GM19463 (cell line): ENCODE measurements around the gene COX8C.

Experiments used
- ATAC-seq: cut with Tn5 transposase; IDR thresholded peaks from one replicate; pipeline ENCODE4 v1.9.1; 2021; ENCODE audit warnings: mild to moderate bottlenecking, moderate library complexity; ENCODE audit not compliant: unreplicated experiment

COX8C gene

GRCh38 chr14:93346926-93347721, at the start of gene COX8C:
COX8C (plus strand) TSS chr14:93347182; CDS start chr14:93347269, 87 bp downstream.
- no peak for ATAC-seq

GRCh38 chr14:93299416-93299815, 47.6 kb upstream of the COX8C start:
- ATAC-seq = no peak

- no peak for ATAC-seq
Observed at GRCh38 chr14:93299866-93300265, 47.1 kb upstream of the COX8C start.

GRCh38 chr14:93301821-93302447, 45.0 kb upstream of the COX8C start:
- no peak for ATAC-seq

- ATAC-seq = no peak
Observed at GRCh38 chr14:93302688-93303581, 44.0 kb upstream of the COX8C start.

- ATAC-seq = no peak
Observed at GRCh38 chr14:93303659-93304058, 43.3 kb upstream of the COX8C start.

GRCh38 chr14:93304771-93305170, 42.2 kb upstream of the COX8C start:
- ATAC-seq = no peak

- ATAC-seq = no peak
Observed at GRCh38 chr14:93305725-93306418, 41.1 kb upstream of the COX8C start.

GRCh38 chr14:93306812-93307211, 40.2 kb upstream of the COX8C start:
- ATAC-seq = no peak

GRCh38 chr14:93308686-93309345, 38.2 kb upstream of the COX8C start:
- no peak for ATAC-seq

GRCh38 chr14:93309427-93309966, 37.5 kb upstream of the COX8C start:
- no peak for ATAC-seq

- ATAC-seq = no peak
Observed at GRCh38 chr14:93311082-93311481, 35.9 kb upstream of the COX8C start.

GRCh38 chr14:93315575-93315974, 31.4 kb upstream of the COX8C start:
- ATAC-seq = no peak

GRCh38 chr14:93316716-93317115, 30.3 kb upstream of the COX8C start:
- ATAC-seq = no peak

GRCh38 chr14:93317210-93317874, 29.6 kb upstream of the COX8C start:
- ATAC-seq = no peak

GRCh38 chr14:93317875-93318807, 28.8 kb upstream of the COX8C start:
- ATAC-seq = no peak

- ATAC-seq = no peak
Observed at GRCh38 chr14:93318927-93319326, 28.1 kb upstream of the COX8C start.

GRCh38 chr14:93319494-93319893, 27.5 kb upstream of the COX8C start:
- ATAC-seq = no peak
